IPS-15b (cell line): ENCODE results near the gene RAB42.

Experiments
- H3K27me3 ChIP-seq: one replicate; pipeline ENCODE4 v1.6.1; 2013; ENCODE audit warnings: low read length; ENCODE audit not compliant: control insufficient read depth, insufficient read depth
- H3K36me3 ChIP-seq: one replicate; pipeline ENCODE4 v1.6.1; 2013; ENCODE audit warnings: low read length; ENCODE audit not compliant: control insufficient read depth, insufficient read depth
- H3K4me1 ChIP-seq: one replicate; pipeline ENCODE4 v1.6.1; 2013; ENCODE audit warnings: mild to moderate bottlenecking, low read length; ENCODE audit not compliant: control insufficient read depth, insufficient read depth
- H3K4me3 ChIP-seq: one replicate; pipeline ENCODE4 v1.5.1; 2013; ENCODE audit warnings: low read depth, low read length
- H3K9ac ChIP-seq: one replicate; pipeline ENCODE4 v1.6.1; 2013; ENCODE audit warnings: low read depth, mild to moderate bottlenecking, low read length
- H3K9me3 ChIP-seq: one replicate; pipeline ENCODE4 v1.6.1; 2013; ENCODE audit warnings: mild to moderate bottlenecking, low read length; ENCODE audit not compliant: control insufficient read depth, insufficient read depth

The RAB42 gene, protein sequence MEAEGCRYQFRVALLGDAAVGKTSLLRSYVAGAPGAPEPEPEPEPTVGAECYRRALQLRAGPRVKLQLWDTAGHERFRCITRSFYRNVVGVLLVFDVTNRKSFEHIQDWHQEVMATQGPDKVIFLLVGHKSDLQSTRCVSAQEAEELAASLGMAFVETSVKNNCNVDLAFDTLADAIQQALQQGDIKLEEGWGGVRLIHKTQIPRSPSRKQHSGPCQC

DNA sequence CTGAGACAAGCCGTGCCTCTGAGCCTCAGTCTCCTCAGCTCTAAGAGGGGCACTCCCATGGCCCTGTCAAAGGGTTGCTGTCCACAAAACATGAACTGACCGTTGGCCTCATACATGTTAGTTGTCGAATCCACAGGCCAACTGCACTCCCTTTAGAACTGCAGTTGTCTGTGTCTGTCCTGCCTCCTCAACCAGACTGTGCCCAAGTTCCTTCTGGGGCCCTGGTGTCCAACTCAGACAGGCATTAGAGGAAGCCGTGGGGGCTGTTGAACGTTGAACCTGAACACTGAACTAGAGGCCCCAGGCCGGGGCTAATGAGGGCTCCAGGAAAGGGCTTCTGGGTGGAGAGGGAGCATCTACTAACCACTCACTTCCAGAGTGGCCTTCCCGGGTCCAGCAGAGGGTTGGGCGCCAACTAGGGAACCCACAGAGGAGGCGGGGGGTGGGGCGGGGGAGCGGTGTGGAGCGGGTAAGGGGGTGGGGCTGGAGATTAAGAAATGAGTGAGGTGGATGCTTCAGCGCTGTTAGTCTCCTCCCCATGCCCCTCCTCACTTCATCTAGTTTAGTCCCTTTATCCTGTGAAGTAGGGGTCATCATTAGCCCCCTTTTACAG is at the start of gene RAB42:
TSS of gene RAB42 (plus strand) at position 558 of the 613 bp plus-strand sequence. CDS start 247 bp downstream, outside the sequence.
- Histone ChIP-seq H3K27me3 (peaks cover 8% of the 10 kb centered on the region), H3K9ac (no peak within 1 kb of the TSS), H3K9me3 (no peaks in the 10 kb centered on the region), H3K36me3 (no peaks in the 10 kb centered on the region), H3K4me3 (peak within 1 kb of the TSS; percentile 68), H3K4me1 (peaks cover 11% of the 10 kb centered on the region)

DNA sequence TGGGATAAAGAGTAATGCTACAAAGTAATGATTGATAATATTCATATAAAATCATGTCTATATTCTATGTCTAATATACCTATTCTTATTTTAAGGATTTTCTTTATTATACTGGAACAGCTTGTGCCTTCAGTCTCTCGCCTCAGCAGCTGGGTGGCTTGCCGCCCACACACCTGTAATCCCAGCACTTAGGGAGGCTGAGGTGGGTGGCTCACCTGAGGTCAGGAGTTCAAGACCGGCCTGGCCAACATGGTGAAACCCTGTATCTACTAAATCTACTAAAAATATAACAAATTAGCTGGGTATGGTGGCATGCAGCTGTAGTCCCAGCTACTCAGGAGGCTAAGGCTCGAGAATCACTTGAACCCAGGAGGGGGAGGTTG is 46.8 kb upstream of the RAB42 start:
- H3K4me3 ChIP-seq, result no peak overlapping the region
- H3K4me1 ChIP-seq, result no peaks in the 10 kb centered on the region
- no peak overlapping the region for H3K9ac ChIP-seq
- H3K9me3 ChIP-seq, result no peaks in the 10 kb centered on the region
- no peaks in the 10 kb centered on the region for H3K36me3 ChIP-seq
- no peaks in the 10 kb centered on the region for H3K27me3 ChIP-seq

DNA sequence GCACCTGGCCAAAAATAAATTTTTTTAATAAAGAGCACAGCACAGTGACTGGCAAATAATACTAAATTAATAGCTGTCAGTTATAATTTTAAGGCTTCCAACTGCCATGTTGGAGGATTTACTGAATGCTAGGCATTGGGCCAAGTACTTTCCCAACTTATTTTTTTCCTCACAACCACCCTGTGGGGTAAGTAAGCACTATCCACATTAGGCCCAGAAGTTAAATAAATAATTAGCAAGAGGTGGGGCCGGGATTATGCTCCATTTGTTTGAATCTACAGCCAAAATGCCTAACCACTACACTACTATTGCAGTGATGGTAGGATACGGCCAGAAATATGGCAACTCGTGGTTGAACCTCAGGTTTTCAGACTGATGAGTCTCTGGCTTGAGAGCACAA is 43.7 kb upstream of the RAB42 start:
- no peaks in the 10 kb centered on the region for H3K27me3 ChIP-seq
- H3K36me3 ChIP-seq, result no peaks in the 10 kb centered on the region
- no peaks in the 10 kb centered on the region for H3K9me3 ChIP-seq
- H3K4me3 ChIP-seq, result no peak overlapping the region
- H3K4me1 ChIP-seq, result no peaks in the 10 kb centered on the region
- H3K9ac ChIP-seq, result no peak overlapping the region

DNA sequence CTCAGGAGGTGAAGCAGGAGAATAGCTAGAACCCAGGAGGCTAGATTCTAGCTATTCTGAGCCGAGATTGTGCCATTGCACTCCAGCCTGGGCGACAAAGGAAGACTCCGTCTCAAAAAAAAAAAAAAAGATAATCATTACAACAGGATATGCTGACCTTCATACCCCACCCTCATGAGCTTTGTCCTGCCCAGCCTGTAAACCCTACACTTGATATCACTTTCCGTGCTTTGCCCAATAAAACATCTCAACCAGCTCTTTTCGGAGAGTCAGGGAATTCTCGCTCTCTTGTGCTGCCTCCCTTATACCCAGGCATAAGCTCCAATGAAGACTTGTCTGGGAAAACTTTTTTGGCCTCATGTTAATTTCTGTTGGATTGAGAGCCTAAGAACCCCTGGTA is 40.7 kb upstream of the RAB42 start:
- Histone ChIP-seq H3K4me3 (no peak overlapping the region), H3K27me3 (no peaks in the 10 kb centered on the region), H3K9me3 (no peaks in the 10 kb centered on the region), H3K36me3 (no peaks in the 10 kb centered on the region), H3K9ac (no peak overlapping the region), H3K4me1 (no peaks in the 10 kb centered on the region)

DNA sequence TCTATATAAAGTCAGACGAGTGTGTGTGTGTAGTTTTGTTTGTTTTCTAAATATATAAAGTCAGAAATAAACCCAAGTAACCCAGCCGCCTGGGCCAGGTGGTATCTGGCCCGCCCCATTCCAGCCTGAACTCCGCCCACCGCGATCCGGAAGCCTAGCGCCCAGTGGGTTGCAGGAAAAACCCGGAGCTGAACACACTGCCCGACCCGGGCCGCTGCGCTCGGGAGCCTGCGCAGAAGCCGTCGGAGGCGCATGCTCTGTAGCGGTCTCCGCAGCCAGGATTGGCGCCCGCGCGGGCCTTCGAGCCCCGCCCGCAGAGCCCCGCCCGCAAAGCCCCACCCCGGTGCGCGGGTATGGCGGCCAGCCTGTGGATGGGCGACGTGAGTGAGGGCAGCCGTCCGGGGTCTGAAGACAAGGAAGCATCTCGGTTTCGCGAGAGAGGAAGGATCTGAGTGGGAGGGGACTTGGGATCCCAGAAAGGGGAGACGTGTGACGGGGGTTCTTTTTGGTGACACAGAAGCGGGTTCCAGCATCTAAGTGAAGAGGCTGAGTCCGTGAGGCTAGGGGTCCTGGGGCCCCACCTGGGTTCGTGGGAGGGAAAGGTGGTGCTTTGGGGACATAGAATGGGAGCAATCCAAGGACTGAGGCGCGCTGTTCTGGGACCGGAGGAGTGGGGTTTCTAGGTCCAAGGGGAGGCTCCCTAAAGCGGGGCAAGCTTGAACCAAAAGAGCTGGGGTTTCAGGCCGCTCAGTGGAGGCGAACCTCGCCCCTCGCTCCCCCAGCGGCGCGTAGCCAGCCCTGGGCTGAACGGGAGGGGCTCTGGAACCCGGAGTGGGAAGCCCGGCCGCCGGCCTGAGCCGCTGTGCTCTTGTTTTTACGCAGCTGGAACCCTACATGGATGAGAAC is 39.1 kb upstream of the RAB42 start, which contains the start of gene TRNAU1AP:
TSS of gene TRNAU1AP (plus strand) at position 328 of the 906 bp plus-strand sequence. CDS start at position 354, 26 bp downstream.
- no peaks in the 10 kb centered on the region for H3K9me3 ChIP-seq
- no peaks in the 10 kb centered on the region for H3K27me3 ChIP-seq
- no peaks in the 10 kb centered on the region for H3K4me1 ChIP-seq
- H3K9ac ChIP-seq, result peak within 1 kb of the TSS; percentile 94
- no peaks in the 10 kb centered on the region for H3K36me3 ChIP-seq
- H3K4me3 ChIP-seq, result peak within 1 kb of the TSS; percentile 87

DNA sequence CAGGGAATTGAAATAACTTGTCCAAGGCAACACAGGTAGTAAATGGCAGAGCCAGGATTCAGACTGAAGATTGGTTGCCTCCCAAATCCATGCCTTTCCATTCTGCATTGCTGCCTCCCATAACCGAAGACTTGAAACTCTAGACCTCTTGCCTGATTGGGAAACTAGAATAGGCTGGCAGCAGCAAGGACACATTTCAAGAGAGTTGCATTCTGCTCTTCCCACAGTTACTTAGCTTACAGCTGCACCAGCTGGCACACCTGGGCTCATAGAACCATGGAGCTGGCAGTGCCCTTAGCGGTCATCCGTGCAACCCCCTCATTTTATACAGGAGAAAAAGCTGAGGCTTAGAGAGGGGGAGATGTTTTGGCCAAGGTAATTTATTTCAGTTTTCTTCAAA is 31.2 kb upstream of the RAB42 start:
- H3K4me1 ChIP-seq, result no peaks in the 10 kb centered on the region
- no peaks in the 10 kb centered on the region for H3K27me3 ChIP-seq
- peaks cover 20% of the 10 kb centered on the region for H3K36me3 ChIP-seq
- no peaks in the 10 kb centered on the region for H3K9me3 ChIP-seq
- H3K4me3 ChIP-seq, result no peak overlapping the region
- no peak overlapping the region for H3K9ac ChIP-seq

DNA sequence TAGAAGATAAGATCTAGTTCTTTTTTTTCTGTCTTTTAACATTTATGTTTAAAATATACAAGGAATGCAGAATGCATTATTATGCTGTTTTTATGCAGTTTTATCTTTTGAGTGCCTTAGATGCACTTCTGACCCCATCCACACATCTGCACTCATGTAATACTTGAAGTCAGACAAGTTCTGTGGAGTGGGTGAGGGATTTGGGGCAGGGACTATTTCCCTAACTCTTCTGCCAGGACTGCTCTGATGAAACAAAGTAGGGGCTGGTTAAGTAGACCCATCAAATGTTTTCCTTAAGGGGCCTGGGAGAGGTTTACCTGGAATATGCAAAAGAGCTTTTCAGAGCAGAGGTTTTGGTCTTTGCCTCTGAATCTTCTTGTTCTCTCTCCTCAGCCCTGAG is 27.8 kb upstream of the RAB42 start:
- Histone ChIP-seq H3K4me3 (no peak overlapping the region), H3K36me3 (peaks cover 39% of the 10 kb centered on the region), H3K9me3 (no peaks in the 10 kb centered on the region), H3K27me3 (no peaks in the 10 kb centered on the region), H3K4me1 (no peaks in the 10 kb centered on the region), H3K9ac (no peak overlapping the region)

DNA sequence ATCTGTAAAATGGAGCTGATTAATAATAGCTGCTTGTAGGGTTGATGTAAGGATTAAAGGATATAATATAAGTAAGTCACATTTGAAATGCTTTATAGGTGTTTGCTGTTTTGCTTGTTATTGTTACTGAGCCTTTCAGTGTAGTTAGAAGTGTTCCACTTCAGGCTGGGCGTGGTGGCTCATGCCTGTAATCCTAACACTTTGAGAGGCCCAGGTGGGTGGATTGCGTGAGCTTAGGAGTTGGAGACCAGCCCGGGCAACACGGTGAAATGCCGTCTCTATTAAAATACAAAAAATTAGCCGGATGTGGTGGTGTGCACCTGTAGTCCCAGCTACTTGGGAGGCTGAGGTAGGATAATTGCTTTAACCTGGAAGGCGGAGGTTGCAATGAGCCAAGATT is 27.0 kb upstream of the RAB42 start:
- no peaks in the 10 kb centered on the region for H3K4me1 ChIP-seq
- peaks cover 39% of the 10 kb centered on the region for H3K36me3 ChIP-seq
- no peak overlapping the region for H3K4me3 ChIP-seq
- no peaks in the 10 kb centered on the region for H3K27me3 ChIP-seq
- no peaks in the 10 kb centered on the region for H3K9me3 ChIP-seq
- H3K9ac ChIP-seq, result no peak overlapping the region

DNA sequence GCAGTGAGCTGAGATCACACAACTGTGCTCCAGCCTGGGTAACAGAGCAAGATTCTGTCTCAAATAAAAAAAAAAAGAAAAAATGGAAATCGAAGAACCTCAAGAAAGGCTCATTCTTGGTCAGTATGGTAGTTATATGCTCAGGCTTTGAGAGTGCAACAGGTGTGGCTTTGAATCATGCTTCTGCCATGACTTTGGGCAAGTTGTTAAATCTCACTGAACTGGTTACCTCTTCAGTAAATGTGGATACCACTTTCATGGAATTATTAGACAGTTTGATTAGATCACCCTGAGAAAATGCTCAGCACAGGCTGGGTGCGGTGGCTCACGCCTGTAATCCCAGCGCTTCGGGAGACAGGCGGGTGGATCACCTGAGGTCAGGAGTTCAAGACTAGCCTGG is 26.3 kb upstream of the RAB42 start:
- H3K9ac ChIP-seq, result no peak overlapping the region
- H3K4me3 ChIP-seq, result no peak overlapping the region
- no peaks in the 10 kb centered on the region for H3K27me3 ChIP-seq
- H3K36me3 ChIP-seq, result peaks cover 36% of the 10 kb centered on the region
- H3K4me1 ChIP-seq, result no peaks in the 10 kb centered on the region
- no peaks in the 10 kb centered on the region for H3K9me3 ChIP-seq

DNA sequence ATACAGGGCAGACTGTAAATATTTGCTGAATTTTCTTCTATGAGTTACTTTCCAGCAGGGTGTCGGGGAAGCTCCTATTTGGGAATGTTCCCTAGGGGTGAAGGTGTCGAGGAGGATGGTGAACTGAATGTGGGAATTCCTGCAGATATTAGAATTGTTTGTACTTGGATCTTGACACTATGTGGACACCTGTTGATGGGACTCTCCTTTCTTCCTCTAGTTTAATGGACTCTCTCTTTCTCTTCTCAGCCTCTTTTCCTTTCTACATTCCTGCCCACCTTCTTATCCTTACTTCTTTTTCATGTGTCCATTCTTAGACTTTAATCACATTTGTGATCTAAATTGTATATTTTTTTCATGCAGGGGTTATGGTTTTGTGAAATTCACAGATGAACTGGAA is 25.1 kb upstream of the RAB42 start:
- no peaks in the 10 kb centered on the region for H3K4me1 ChIP-seq
- no peaks in the 10 kb centered on the region for H3K9me3 ChIP-seq
- no peak overlapping the region for H3K4me3 ChIP-seq
- no peak overlapping the region for H3K9ac ChIP-seq
- peaks cover 33% of the 10 kb centered on the region for H3K36me3 ChIP-seq
- H3K27me3 ChIP-seq, result no peaks in the 10 kb centered on the region

DNA sequence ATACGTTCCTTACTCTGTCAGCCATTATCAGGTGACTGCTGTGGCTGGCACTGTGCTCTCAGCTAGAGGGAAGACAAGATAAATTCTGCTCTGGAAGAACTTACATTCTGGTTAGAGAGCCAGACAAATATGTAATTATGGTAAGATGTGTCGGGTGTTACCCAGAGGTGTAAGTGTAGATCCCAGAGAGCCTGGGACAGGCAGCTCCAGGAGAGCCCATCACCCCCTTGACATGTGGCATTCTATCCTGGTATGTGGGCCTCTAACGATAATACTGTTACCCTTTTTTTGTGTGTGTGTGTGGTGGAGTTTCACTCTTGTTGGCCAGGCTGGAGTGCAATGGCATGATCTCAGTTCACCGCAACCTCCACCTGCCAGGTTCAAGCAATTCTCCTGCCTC is 20.2 kb upstream of the RAB42 start:
- Histone ChIP-seq H3K4me1 (no peaks in the 10 kb centered on the region), H3K4me3 (no peak overlapping the region), H3K9ac (no peak overlapping the region), H3K27me3 (no peaks in the 10 kb centered on the region), H3K9me3 (no peaks in the 10 kb centered on the region), H3K36me3 (peaks cover 29% of the 10 kb centered on the region)
